SK-N-SH treated with all-trans-retinoic acid at 6 μM for 48 hours (cell line): Measurements from ENCODE around the gene CDC42BPB.

Experiments
- ARNTL ChIP-seq: fragments of 450-650 bp; formaldehyde crosslinking; IDR thresholded peaks from 2 replicates; pipeline ENCODE4 v1.5.0; 2020; ENCODE audit warnings: low read depth, mild to moderate bottlenecking, moderate library complexity, borderline replicate concordance
- ISL1 ChIP-seq: fragments of 250-450 bp; sonication (Bioruptor Pico); IDR thresholded peaks from 2 replicates; pipeline ENCODE4 v2.1.2; 2022; ENCODE audit warnings: mild to moderate bottlenecking, moderate library complexity
- PATZ1 ChIP-seq: fragments of 250-450 bp; sonication (Bioruptor Pico); IDR thresholded peaks from 2 replicates; pipeline ENCODE4 v1.8.0; 2020; ENCODE audit warnings: mild to moderate bottlenecking, moderate library complexity, borderline replicate concordance
- RARB ChIP-seq: fragments of 250-450 bp; sonication (Bioruptor Pico); IDR thresholded peaks from 2 replicates; pipeline ENCODE4 v1.8.0; 2021; ENCODE audit warnings: mild to moderate bottlenecking, moderate library complexity
- ZFP3 ChIP-seq: fragments of 250-450 bp; sonication (Bioruptor Pico); IDR thresholded peaks from 2 replicates; pipeline ENCODE4 v1.5.0; 2020; ENCODE audit warnings: mild to moderate bottlenecking, moderate library complexity
- TF ChIP-seq, protein P1 (sequence below): fragments of 250-450 bp; sonication (Bioruptor Pico); IDR thresholded peaks from 2 replicates; pipeline ENCODE4 v1.5.1; 2020; ENCODE audit warnings: low read depth, mild to moderate bottlenecking, moderate library complexity

DNA sequence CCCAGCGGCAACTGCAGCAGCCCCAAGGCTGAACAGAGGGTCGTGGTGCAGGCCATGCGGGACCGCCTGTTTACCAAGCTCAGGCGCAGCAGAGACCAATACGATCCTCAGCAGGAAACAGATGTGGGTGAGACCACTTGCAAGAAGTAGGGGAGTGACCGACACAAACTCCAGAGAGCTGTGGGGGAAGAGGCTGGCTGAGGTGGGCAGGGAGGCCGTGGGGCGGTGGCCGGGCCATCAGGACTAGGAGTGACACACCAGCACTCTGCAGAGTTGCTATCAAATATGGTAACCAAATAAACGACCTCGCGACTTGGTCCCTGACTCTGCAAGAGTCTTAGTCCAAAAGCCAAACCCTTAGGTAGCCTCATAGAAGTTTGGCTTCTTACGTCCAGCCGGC is 104.2 kb downstream of the CDC42BPB start:
- TF ChIP-seq ARNTL (CRISPR knock-in tag) (no peak), ISL1 (CRISPR knock-in tag) (no peak), RARB (no peak), ZFP3 (CRISPR knock-in tag) (no peak), PATZ1 (no peak)
- TF ChIP-seq, protein P1, sequence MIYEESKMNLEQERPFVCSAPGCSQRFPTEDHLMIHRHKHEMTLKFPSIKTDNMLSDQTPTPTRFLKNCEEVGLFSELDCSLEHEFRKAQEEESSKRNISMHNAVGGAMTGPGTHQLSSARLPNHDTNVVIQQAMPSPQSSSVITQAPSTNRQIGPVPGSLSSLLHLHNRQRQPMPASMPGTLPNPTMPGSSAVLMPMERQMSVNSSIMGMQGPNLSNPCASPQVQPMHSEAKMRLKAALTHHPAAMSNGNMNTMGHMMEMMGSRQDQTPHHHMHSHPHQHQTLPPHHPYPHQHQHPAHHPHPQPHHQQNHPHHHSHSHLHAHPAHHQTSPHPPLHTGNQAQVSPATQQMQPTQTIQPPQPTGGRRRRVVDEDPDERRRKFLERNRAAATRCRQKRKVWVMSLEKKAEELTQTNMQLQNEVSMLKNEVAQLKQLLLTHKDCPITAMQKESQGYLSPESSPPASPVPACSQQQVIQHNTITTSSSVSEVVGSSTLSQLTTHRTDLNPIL (CRISPR knock-in tag) = no peak
